ENCODE data around the gene FAM47E. TPM values are rescaled to one million over a fixed set of nuclear protein-coding genes. Genes with fewer than 3 reads are reported as not detected.

Gene FAM47E
- total RNA-seq, 2 experiments from 2014 or later = 0.34 to 0.74 TPM

- peaks cover 12% of the 10 kb centered on the region for H3K4me1 ChIP-seq (ENCODE audit: insufficient read depth, low read length)
- H3K27ac Mint-ChIP-seq = no peak overlapping the region
Observed at GRCh38 chr4:76300012-76300411, 48.5 kb downstream of the FAM47E start.

GRCh38 chr4:76301068-76301774, 49.7 kb downstream of the FAM47E start:
- Histone ChIP-seq H3K4me3 (ENCODE audit: low read length) (no peak overlapping the region), H3K36me3 (ENCODE audit: insufficient read depth, low read length) (no peaks in the 10 kb centered on the region), H3K9me3 (ENCODE audit: control insufficient read depth in 1 of 2, insufficient read depth in 1 of 2, low read length in 2 of 2) (peaks cover 0 to 11% of the 10 kb centered on the region in 2 experiments), H3K4me1 (ENCODE audit: insufficient read depth, low read length) (peaks cover 21% of the 10 kb centered on the region), H3K27ac (ENCODE audit: low read depth in 1 of 2, low read length in 2 of 2) (no peak overlapping the region), H3K27me3 (ENCODE audit: control insufficient read depth in 1 of 2, insufficient read depth in 2 of 2, low read length in 2 of 2) (no peaks in the 10 kb centered on the region)
- H3K4me3 Mint-ChIP-seq = no peak overlapping the region
- intact Hi-C loops (cut with DNase I, micrococcal nuclease) = no loop called here
- no peak for TF ChIP-seq CTCF (IDR thresholded peaks at IDR 0.05)
- H3K9me3 Mint-ChIP-seq = peaks cover 17% of the 10 kb centered on the region
- ATAC-seq (ENCODE audit: poor library complexity) (no peak), DNase-seq (peak in 2 of 14 experiments; percentile 5 to 15)
- peaks cover 18% of the 10 kb centered on the region for H3K27me3 Mint-ChIP-seq
- ChIA-PET CTCF (no interaction called here), POLR2A (no interaction called here)
- H3K36me3 Mint-ChIP-seq (ENCODE audit: low read depth) = no peaks in the 10 kb centered on the region
- H3K27ac Mint-ChIP-seq = no peak overlapping the region
- H3K4me1 Mint-ChIP-seq (ENCODE audit: low read depth) = peaks cover 19% of the 10 kb centered on the region

More at GRCh38 chr4:76300012-76300411, 48.5 kb downstream of the FAM47E start:
- no peak overlapping the region for H3K4me3 ChIP-seq (ENCODE audit: low read length)
- ChIA-PET CTCF (no interaction called here), POLR2A (no interaction called here)
- H3K36me3 Mint-ChIP-seq (ENCODE audit: low read depth) = no peaks in the 10 kb centered on the region
- no peaks in the 10 kb centered on the region for H3K27me3 ChIP-seq (ENCODE audit: control insufficient read depth in 1 of 2, insufficient read depth in 2 of 2, low read length in 2 of 2)
- ATAC-seq (ENCODE audit: poor library complexity) = no peak
- peaks cover 10% of the 10 kb centered on the region for H3K4me1 Mint-ChIP-seq (ENCODE audit: low read depth)
- DNase-seq = peak in 2 of 14 experiments; percentile 6 to 15
- no peaks in the 10 kb centered on the region for H3K36me3 ChIP-seq (ENCODE audit: insufficient read depth, low read length)
- no peak for TF ChIP-seq CTCF (IDR thresholded peaks at IDR 0.05)
- H3K9me3 ChIP-seq (ENCODE audit: control insufficient read depth in 1 of 2, insufficient read depth in 1 of 2, low read length in 2 of 2) = peaks cover 0 to 11% of the 10 kb centered on the region in 2 experiments
- H3K4me3 Mint-ChIP-seq = no peak overlapping the region
- no peak overlapping the region for H3K27ac ChIP-seq (ENCODE audit: low read depth in 1 of 2, low read length in 2 of 2)
- peaks cover 20% of the 10 kb centered on the region for H3K9me3 Mint-ChIP-seq
- intact Hi-C loops (cut with DNase I, micrococcal nuclease) = no loop called here
- H3K27me3 Mint-ChIP-seq = peaks cover 14% of the 10 kb centered on the region

- no peak overlapping the region for H3K4me3 Mint-ChIP-seq
- H3K27me3 Mint-ChIP-seq = peaks cover 18% of the 10 kb centered on the region
- POLR2A ChIA-PET = no interaction called here
- H3K4me1 Mint-ChIP-seq (ENCODE audit: low read depth) = peaks cover 19% of the 10 kb centered on the region
- no peak overlapping the region for H3K27ac ChIP-seq (ENCODE audit: low read depth in 1 of 2, low read length in 2 of 2)
- no peak for DNase-seq
- ATAC-seq (ENCODE audit: poor library complexity) = no peak
- intact Hi-C loops (cut with DNase I, micrococcal nuclease) = no loop called here
- peaks cover 0 to 11% of the 10 kb centered on the region in 2 experiments for H3K9me3 ChIP-seq (ENCODE audit: control insufficient read depth in 1 of 2, insufficient read depth in 1 of 2, low read length in 2 of 2)
- TF ChIP-seq CTCF (IDR thresholded peaks at IDR 0.05) = no peak
- H3K4me1 ChIP-seq (ENCODE audit: insufficient read depth, low read length) = peaks cover 25% of the 10 kb centered on the region
- H3K36me3 ChIP-seq (ENCODE audit: insufficient read depth, low read length) = no peaks in the 10 kb centered on the region
- no peak overlapping the region for H3K27ac Mint-ChIP-seq
- peaks cover 14% of the 10 kb centered on the region for H3K9me3 Mint-ChIP-seq
- H3K36me3 Mint-ChIP-seq (ENCODE audit: low read depth) = no peaks in the 10 kb centered on the region
- CTCF ChIA-PET = no interaction called here
- H3K27me3 ChIP-seq (ENCODE audit: control insufficient read depth in 1 of 2, insufficient read depth in 2 of 2, low read length in 2 of 2) = no peaks in the 10 kb centered on the region
- no peak overlapping the region for H3K4me3 ChIP-seq (ENCODE audit: low read length)
Observed at GRCh38 chr4:76301775-76302162, 50.2 kb downstream of the FAM47E start.

Data from CD4-positive, alpha-beta T cell (primary cell).